Loucy (cell line): ENCODE results near the gene LCN15.

Experiments used
- EZH2phosphoT487 ChIP-seq: fragments of 200-600 bp; IDR thresholded peaks from 2 replicates; pipeline ENCODE4 v1.6.1; 2018; ENCODE audit warnings: antibody characterized with exemption, mild to moderate bottlenecking, moderate library complexity, borderline replicate concordance
- TF ChIP-seq, protein P1 (sequence below): fragments of 200-600 bp; sonication (generic); conservative IDR thresholded peaks from 2 replicates; pipeline ENCODE4 v1.5.1; 2014; ENCODE audit warnings: mild to moderate bottlenecking, antibody characterized with exemption, low read length

DNA sequence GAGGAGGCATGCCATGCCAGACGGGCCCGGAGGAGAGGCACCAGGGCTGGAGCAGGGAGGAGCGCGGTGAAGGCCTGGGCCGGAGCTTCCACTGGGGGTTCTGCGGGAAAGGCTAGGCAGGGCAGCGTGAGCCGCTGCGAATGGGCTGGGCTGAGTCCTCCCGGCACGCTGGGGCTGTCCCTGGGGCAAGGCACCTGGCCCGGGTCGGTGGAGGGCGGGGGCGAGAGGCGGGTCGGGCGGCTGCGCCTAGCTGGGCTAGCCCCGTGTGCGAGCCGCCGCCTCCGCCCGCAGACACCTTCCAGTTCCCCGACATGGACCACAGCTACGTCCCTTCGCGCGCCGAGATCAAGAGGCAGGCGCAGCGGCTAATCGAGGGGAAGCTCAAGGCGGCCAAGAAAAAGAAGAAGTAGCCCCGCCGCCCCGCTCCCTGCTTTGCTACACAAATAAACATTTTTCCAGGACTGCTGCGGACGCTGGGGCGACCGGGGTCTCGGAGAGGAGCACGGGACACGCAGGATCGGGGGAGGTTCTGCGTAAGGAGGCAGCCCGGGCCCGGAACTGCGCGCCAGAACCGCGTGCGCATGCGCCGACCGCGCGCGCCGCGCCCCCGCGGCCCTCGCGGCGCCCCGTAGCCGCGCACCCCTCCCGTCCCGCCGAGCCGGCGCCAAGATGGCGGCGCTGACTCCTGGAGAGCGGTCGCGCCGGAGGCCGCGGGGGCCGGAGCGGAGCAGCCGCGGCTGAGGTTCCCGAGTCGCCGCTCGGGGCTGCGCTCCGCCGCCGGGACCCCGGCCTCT is 43.2 kb upstream of the LCN15 start, which contains the start of gene RABL6:
- TF ChIP-seq, protein P1, sequence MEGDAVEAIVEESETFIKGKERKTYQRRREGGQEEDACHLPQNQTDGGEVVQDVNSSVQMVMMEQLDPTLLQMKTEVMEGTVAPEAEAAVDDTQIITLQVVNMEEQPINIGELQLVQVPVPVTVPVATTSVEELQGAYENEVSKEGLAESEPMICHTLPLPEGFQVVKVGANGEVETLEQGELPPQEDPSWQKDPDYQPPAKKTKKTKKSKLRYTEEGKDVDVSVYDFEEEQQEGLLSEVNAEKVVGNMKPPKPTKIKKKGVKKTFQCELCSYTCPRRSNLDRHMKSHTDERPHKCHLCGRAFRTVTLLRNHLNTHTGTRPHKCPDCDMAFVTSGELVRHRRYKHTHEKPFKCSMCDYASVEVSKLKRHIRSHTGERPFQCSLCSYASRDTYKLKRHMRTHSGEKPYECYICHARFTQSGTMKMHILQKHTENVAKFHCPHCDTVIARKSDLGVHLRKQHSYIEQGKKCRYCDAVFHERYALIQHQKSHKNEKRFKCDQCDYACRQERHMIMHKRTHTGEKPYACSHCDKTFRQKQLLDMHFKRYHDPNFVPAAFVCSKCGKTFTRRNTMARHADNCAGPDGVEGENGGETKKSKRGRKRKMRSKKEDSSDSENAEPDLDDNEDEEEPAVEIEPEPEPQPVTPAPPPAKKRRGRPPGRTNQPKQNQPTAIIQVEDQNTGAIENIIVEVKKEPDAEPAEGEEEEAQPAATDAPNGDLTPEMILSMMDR = no peak
- no peak for TF ChIP-seq EZH2phosphoT487
